Right ventricle myocardium inferior (tissue), 1 donor: ENCODE measurements around the gene GBF1. TPM values are rescaled to one million over a fixed set of nuclear protein-coding genes. Genes with fewer than 3 reads are reported as not detected.
A peak's percentile ranks its signal among the peaks of the same experiment; 100 is the strongest.
"Not testable (repeated sequence)": the region's sequence is repeated elsewhere in the genome, so short reads cannot be mapped to it uniquely, and the experiment has no call there.

ENCODE experiments used
- ATAC-seq: fragments of 200-7000 bp; cut with Tn5 transposase; one replicate; pipeline ENCODE4 v1.9.1; 2020; ENCODE audit warnings: mild to moderate bottlenecking, moderate library complexity
- DNase-seq: peaks from one replicate; pipeline ENCODE4 v3.0.0; 2021; ENCODE audit errors: missing footprints
- intact Hi-C: fragments of 100-400 bp; cut with DNase I; formaldehyde crosslinking; loops from one replicate; pipeline ENCODE4 v1.11.0; 2022
- total RNA-seq: library from RNA; stranded (reverse); fragmentation: NEBNext Ultra II Directional; extraction: Animal tissue kit (Norgen Biotek cat#: 25700); gene quantifications from one replicate; pipeline ENCODE4 v1.2.1, GENCODE V29; 2021
- donor health status: DM: no; HTN: yes; CAD: no; lungs with severe emphysema.

The GBF1 gene
- total RNA-seq, 1 donor from 2014 or later: 44.0 TPM

GRCh38 chr10:102287538-102287937 lies 42.2 kb downstream of the GBF1 start:
- ATAC-seq (no peak), DNase-seq (no peak)
- intact Hi-C loops: no loop called here

- intact Hi-C loops: no loop called here
Observed at GRCh38 chr10:102287991-102288390, 42.7 kb downstream of the GBF1 start.

GRCh38 chr10:102289356-102289755 lies 44.0 kb downstream of the GBF1 start:
- DNase-seq (no peak), ATAC-seq (no peak)
- intact Hi-C loops: no loop called here

More at GRCh38 chr10:102287991-102288390, 42.7 kb downstream of the GBF1 start:
- ATAC-seq (no peak), DNase-seq (no peak)

GRCh38 chr10:102289840-102290239 lies 44.5 kb downstream of the GBF1 start:
- ATAC-seq (no peak), DNase-seq (no peak)
- intact Hi-C loops: no loop called here

- intact Hi-C loops: no loop called here
- DNase-seq (no peak), ATAC-seq (peak; percentile 94)
Observed at GRCh38 chr10:102291221-102291905, 46.0 kb downstream of the GBF1 start.

- DNase-seq (no peak), ATAC-seq (no peak)
- intact Hi-C loops: no loop called here
Observed at GRCh38 chr10:102297101-102297500, 51.8 kb downstream of the GBF1 start.

GRCh38 chr10:102298899-102299298 lies 53.6 kb downstream of the GBF1 start:
- no peak for ATAC-seq
- intact Hi-C loops: no loop called here

GRCh38 chr10:102299873-102300272 lies 54.5 kb downstream of the GBF1 start:
- no peak for DNase-seq
- ATAC-seq: peak; percentile 27
- intact Hi-C loops: no loop called here

More at GRCh38 chr10:102298899-102299298, 53.6 kb downstream of the GBF1 start:
- no peak for DNase-seq

GRCh38 chr10:102300278-102300843 lies 55.0 kb downstream of the GBF1 start:
- intact Hi-C loops: no loop called here
- ATAC-seq: peak; percentile 75
- no peak for DNase-seq

- intact Hi-C loops, DNase-seq, ATAC-seq: not testable (repeated sequence)
Observed at GRCh38 chr10:102300912-102301311, 55.6 kb downstream of the GBF1 start.

- DNase-seq, ATAC-seq, intact Hi-C loops: not testable (repeated sequence)
Observed at GRCh38 chr10:102301332-102301731, 56.0 kb downstream of the GBF1 start.

GRCh38 chr10:102302611-102303010 lies 57.3 kb downstream of the GBF1 start:
- DNase-seq: no peak
- intact Hi-C loops: no loop called here
- ATAC-seq: no peak

- intact Hi-C loops: no loop called here
- DNase-seq: no peak
- no peak for ATAC-seq
Observed at GRCh38 chr10:102306006-102306405, 60.7 kb downstream of the GBF1 start.

- intact Hi-C loops: no loop called here
- no peak for DNase-seq
- no peak for ATAC-seq
Observed at GRCh38 chr10:102306710-102307109, 61.4 kb downstream of the GBF1 start.

- intact Hi-C loops, ATAC-seq, DNase-seq: not testable (repeated sequence)
Observed at GRCh38 chr10:102308318-102308717, 63.0 kb downstream of the GBF1 start.

GRCh38 chr10:102309236-102309635 lies 63.9 kb downstream of the GBF1 start:
- intact Hi-C loops: no loop called here

GRCh38 chr10:102309916-102310315 lies 64.6 kb downstream of the GBF1 start:
- ATAC-seq: no peak
- no peak for DNase-seq
- intact Hi-C loops: no loop called here

More at GRCh38 chr10:102309236-102309635, 63.9 kb downstream of the GBF1 start:
- no peak for DNase-seq
- no peak for ATAC-seq

- DNase-seq: no peak
- intact Hi-C loops: no loop called here
- ATAC-seq: peak; percentile 32
Observed at GRCh38 chr10:102310361-102311024, 65.2 kb downstream of the GBF1 start.

GRCh38 chr10:102311025-102311420 lies 65.7 kb downstream of the GBF1 start:
- intact Hi-C loops: no loop called here
- ATAC-seq (peak; percentile 27), DNase-seq (no peak)

GRCh38 chr10:102312683-102313082 lies 67.4 kb downstream of the GBF1 start:
- DNase-seq (no peak), ATAC-seq (no peak)
- intact Hi-C loops: loop anchor here (2.0 kb wide), 1 partner anchor 14 kb away; no protein-coding TSS in a partner anchor
